Right lobe of liver (tissue), 4 donors: Measurements from ENCODE around the gene NPR3.

Source experiments
- CTCF ChIP-seq, 4 donors: fragments of 200-600 bp in 3 of 4; fragments of 450-650 bp in 1 of 4; IDR thresholded peaks; one replicate each; pipeline versions ENCODE4 v1.5.1 to v1.8.0; 2016 to 2022; ENCODE audit warnings: antibody characterized with exemption in 4 of 4, mild to moderate bottlenecking in 2 of 4
- POLR2A ChIP-seq: fragments of 450-650 bp; IDR thresholded peaks from one replicate; pipeline ENCODE4 v1.6.1; 2017; ENCODE audit warnings: antibody characterized with exemption, mild to moderate bottlenecking
- donor health status: DM: no; HTN: no; CAD: no.
- donor health status: DM: no; HTN: no; CAD: no.
- donor health status: DM: no; HTN: yes; CAD: no.

DNA sequence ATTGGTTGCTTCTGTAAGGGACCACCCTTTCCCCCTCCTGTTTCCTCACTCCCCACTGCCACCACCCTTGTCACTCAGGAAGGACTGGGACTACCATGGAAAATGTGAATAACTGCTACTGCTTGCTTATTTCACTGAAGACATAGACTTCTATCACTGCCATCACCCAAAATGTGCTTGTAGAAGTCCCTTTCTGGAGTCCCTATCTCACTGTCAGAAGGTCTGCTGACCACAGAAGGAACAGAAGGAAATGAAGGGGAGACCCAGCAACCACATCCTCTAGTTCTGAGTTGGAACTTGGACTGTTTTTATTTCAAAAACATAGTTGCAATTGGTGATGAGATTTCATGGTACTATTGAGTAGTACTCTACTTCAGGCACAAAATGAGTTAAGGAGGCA, 122.5 kb downstream of the NPR3 start:
- no peak for TF ChIP-seq CTCF (IDR thresholded peaks at IDR 0.05)
- TF ChIP-seq POLR2A = no peak
